ENCODE measurements around the gene MC3R.

GRCh38 chr20:56285496-56285895 lies 37.0 kb downstream of the MC3R start:
- no peak for TF ChIP-seq POLR2A (IDR thresholded peaks at IDR 0.05; ENCODE audit: extremely low read depth, insufficient read length)
- TF ChIP-seq, protein P1, sequence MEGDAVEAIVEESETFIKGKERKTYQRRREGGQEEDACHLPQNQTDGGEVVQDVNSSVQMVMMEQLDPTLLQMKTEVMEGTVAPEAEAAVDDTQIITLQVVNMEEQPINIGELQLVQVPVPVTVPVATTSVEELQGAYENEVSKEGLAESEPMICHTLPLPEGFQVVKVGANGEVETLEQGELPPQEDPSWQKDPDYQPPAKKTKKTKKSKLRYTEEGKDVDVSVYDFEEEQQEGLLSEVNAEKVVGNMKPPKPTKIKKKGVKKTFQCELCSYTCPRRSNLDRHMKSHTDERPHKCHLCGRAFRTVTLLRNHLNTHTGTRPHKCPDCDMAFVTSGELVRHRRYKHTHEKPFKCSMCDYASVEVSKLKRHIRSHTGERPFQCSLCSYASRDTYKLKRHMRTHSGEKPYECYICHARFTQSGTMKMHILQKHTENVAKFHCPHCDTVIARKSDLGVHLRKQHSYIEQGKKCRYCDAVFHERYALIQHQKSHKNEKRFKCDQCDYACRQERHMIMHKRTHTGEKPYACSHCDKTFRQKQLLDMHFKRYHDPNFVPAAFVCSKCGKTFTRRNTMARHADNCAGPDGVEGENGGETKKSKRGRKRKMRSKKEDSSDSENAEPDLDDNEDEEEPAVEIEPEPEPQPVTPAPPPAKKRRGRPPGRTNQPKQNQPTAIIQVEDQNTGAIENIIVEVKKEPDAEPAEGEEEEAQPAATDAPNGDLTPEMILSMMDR (IDR thresholded peaks at IDR 0.05; ENCODE audit: low read depth, low read length), result no peak
- TF ChIP-seq MAX (IDR thresholded peaks at IDR 0.05; ENCODE audit: low read depth, low read length), result no peak
- TF ChIP-seq MYC (IDR thresholded peaks at IDR 0.05; ENCODE audit: low read depth, low read length), result no peak
